ENCODE results near the gene TRMT10B. TPM values are rescaled to one million over a fixed set of nuclear protein-coding genes. Genes with fewer than 3 reads are reported as not detected.

Gene TRMT10B
- total RNA-seq, 1 experiment from 2014 or later, result 5.7 TPM

GRCh38 chr9:37775216-37775919 is 21.8 kb downstream of the TRMT10B start:
- Mint-ChIP-seq H3K4me3 (no peak overlapping the region), H3K27me3 (ENCODE audit: low read depth) (no peaks in the 10 kb centered on the region), H3K36me3 (ENCODE audit: insufficient read depth in 1 of 3, low read depth in 3 of 3) (peaks cover 13 to 45% (median 38%) of the 10 kb centered on the region in 3 experiments; a peak in 6 of 7 replicates), H3K27ac (no peak overlapping the region), H3K4me1 (no peaks in the 10 kb centered on the region), H3K9me3 (no peaks in the 10 kb centered on the region)
- Histone ChIP-seq H3K14ac (ENCODE audit: insufficient read depth, low read length) (no peak overlapping the region), H4K5ac (ENCODE audit: insufficient read length, low read depth, low read length) (no peak overlapping the region), H3K23me2 (ENCODE audit: insufficient read length, low read depth, low read length, poor library complexity, severe bottlenecking) (no peaks in the 10 kb centered on the region), H3K4me2 (ENCODE audit: insufficient read depth, insufficient read length, low read length) (no peak overlapping the region), H4K8ac (replicated peaks; ENCODE audit: insufficient read length, low read depth, low read length) (no peak overlapping the region), H3K27ac (ENCODE audit: insufficient read length, low read depth, low read length) (no peak overlapping the region), H2AK5ac (ENCODE audit: insufficient read length, low read length) (no peak overlapping the region), H3K9me3 (ENCODE audit: control insufficient read depth, low read depth, low read length) (no peaks in the 10 kb centered on the region), H2BK20ac (ENCODE audit: low read depth, low read length, poor library complexity, severe bottlenecking) (no peak overlapping the region), H3K27me3 (ENCODE audit: insufficient read depth, low read length) (no peaks in the 10 kb centered on the region), H2BK120ac (ENCODE audit: low read depth, low read length, poor library complexity, severe bottlenecking) (no peak overlapping the region), H3K9ac (ENCODE audit: extremely low read depth, insufficient read length, low read length) (no peak overlapping the region), H4K91ac (ENCODE audit: insufficient read length, low read depth, low read length) (no peak overlapping the region), H2BK12ac (ENCODE audit: insufficient read length, low read depth, low read length) (no peak overlapping the region), H2BK15ac (ENCODE audit: low read depth, low read length) (no peak overlapping the region), H3K23ac (ENCODE audit: insufficient read length, low read depth, low read length) (no peak overlapping the region), H3K4me1 (ENCODE audit: insufficient read depth, low read length) (no peaks in the 10 kb centered on the region), H2BK5ac (ENCODE audit: insufficient read length, low read length) (no peak overlapping the region), H3K18ac (ENCODE audit: insufficient read length, low read depth, low read length) (no peak overlapping the region), H4K20me1 (ENCODE audit: control insufficient read depth, insufficient read depth, insufficient read length) (no peaks in the 10 kb centered on the region), H3K79me2 (ENCODE audit: insufficient read depth, low read length) (no peaks in the 10 kb centered on the region), H3K4ac (ENCODE audit: low read depth, low read length) (no peak overlapping the region), H3T11ph (ENCODE audit: low read length) (no peak overlapping the region), H3K56ac (ENCODE audit: insufficient read length, low read depth, low read length) (no peak overlapping the region), H2AFZ (ENCODE audit: low read length) (no peak overlapping the region), H3K79me1 (ENCODE audit: insufficient read depth, low read depth, low read length, poor library complexity, severe bottlenecking) (no peaks in the 10 kb centered on the region)
- WGBS (ENCODE audit: extremely low coverage, insufficient read length, low lambda C conversion rate), result no CpG with 5 or more reads among the region's 1 CpG
- no peak for DNase-seq
- no peak for TF ChIP-seq CTCF (conservative IDR thresholded peaks at IDR 0.05)
